Neural cell (in vitro differentiated cells): ENCODE data around the gene SIVA1. TPM values are rescaled to one million over a fixed set of nuclear protein-coding genes. Genes with fewer than 3 reads are reported as not detected.

ENCODE experiments used
- H2AFZ ChIP-seq: fragments of 200-600, 300-800 bp; sonication (generic), shearing (Covaris generic); 2 replicates; pipeline ENCODE4 v1.6.0; 2014; ENCODE audit warnings: low read depth, mild to moderate bottlenecking, antibody characterized with exemption, low read length, moderate library complexity
- H3F3A ChIP-seq: fragments of 200-600 bp; shearing (Covaris generic); 2 replicates; pipeline ENCODE4 v1.6.1; 2016; ENCODE audit warnings: mild to moderate bottlenecking, moderate library complexity, mixed read lengths, antibody characterized with exemption, low read length; ENCODE audit not compliant: insufficient read depth, poor library complexity, severe bottlenecking
- H3K27ac ChIP-seq: fragments of 200-600, 300-800 bp; sonication (generic), shearing (Covaris generic); 2 replicates; pipeline ENCODE4 v1.5.1; 2014; ENCODE audit warnings: mild to moderate bottlenecking, low read length, moderate library complexity
- H3K27me3 ChIP-seq: fragments of 300-800, 200-600 bp; sonication (generic), shearing (Covaris generic); 2 replicates; pipeline ENCODE4 v1.6.0; 2014; ENCODE audit warnings: mild to moderate bottlenecking, low read depth, low read length, moderate library complexity; ENCODE audit not compliant: insufficient read depth
- H3K36me3 ChIP-seq: fragments of 300-800, 200-600 bp; sonication (generic), shearing (Covaris generic); 2 replicates; pipeline ENCODE4 v1.5.1; 2014; ENCODE audit warnings: mild to moderate bottlenecking, antibody characterized with exemption, low read length, moderate library complexity; ENCODE audit not compliant: insufficient read depth
- H3K4me2 ChIP-seq: fragments of 300-800, 200-600 bp; sonication (generic), shearing (Covaris generic); 2 replicates; pipeline ENCODE4 v1.6.0; 2014; ENCODE audit warnings: mild to moderate bottlenecking, low read length
- H3K4me3 ChIP-seq: fragments of 300-800, 200-600 bp; sonication (generic), shearing (Covaris generic); 2 replicates; pipeline ENCODE4 v1.5.1; 2014; ENCODE audit warnings: mild to moderate bottlenecking, low read length, moderate library complexity
- H3K79me2 ChIP-seq: fragments of 200-600 bp; shearing (Covaris generic); replicated peaks from 2 replicates; pipeline ENCODE4 v1.6.0; 2014; ENCODE audit warnings: mild to moderate bottlenecking, low read length, moderate library complexity; ENCODE audit not compliant: insufficient read depth
- H3K9ac ChIP-seq: fragments of 300-800, 200-600 bp; sonication (generic), shearing (Covaris generic); 2 replicates; pipeline ENCODE4 v1.6.1; 2016; ENCODE audit warnings: mild to moderate bottlenecking, low read length, mixed read lengths
- H3K9me2 ChIP-seq: fragments of 200-600 bp; shearing (Covaris generic); 2 replicates; pipeline ENCODE4 v1.6.1; 2016; ENCODE audit warnings: mild to moderate bottlenecking, low read length, mixed read lengths; ENCODE audit not compliant: insufficient read depth
- H3K9me3 ChIP-seq: fragments of 200-600, 300-800 bp; sonication (generic), shearing (Covaris generic); 2 replicates; pipeline ENCODE4 v1.6.1; 2016; ENCODE audit warnings: mild to moderate bottlenecking, mixed run types, low read length, moderate library complexity, mixed read lengths
- H4K20me1 ChIP-seq: fragments of 200-600 bp; shearing (Covaris generic); 2 replicates; pipeline ENCODE4 v1.6.1; 2016; ENCODE audit warnings: mild to moderate bottlenecking, mixed run types; ENCODE audit not compliant: insufficient read depth
- CTCF ChIP-seq: fragments of 450-650 bp; IDR thresholded peaks from 2 replicates; pipeline ENCODE4 v1.5.1; 2014; ENCODE audit warnings: antibody characterized with exemption, mild to moderate bottlenecking, moderate library complexity; ENCODE audit not compliant: poor library complexity, severe bottlenecking
- EP300 ChIP-seq: fragments of 450-650 bp; conservative IDR thresholded peaks from 2 replicates; pipeline ENCODE4 v1.6.1; 2014; ENCODE audit warnings: antibody characterized with exemption, mild to moderate bottlenecking, moderate library complexity; ENCODE audit not compliant: poor library complexity, severe bottlenecking
- EZH2 ChIP-seq: fragments of 200-600, 300-800 bp; shearing (Covaris generic), sonication (generic); IDR thresholded peaks from 2 replicates; pipeline ENCODE4 v1.6.1; 2014; ENCODE audit warnings: antibody characterized with exemption, low read length, borderline replicate concordance, mild to moderate bottlenecking; ENCODE audit not compliant: insufficient read depth, poor library complexity, severe bottlenecking
- MXI1 ChIP-seq: fragments of 450-650 bp; conservative IDR thresholded peaks from 2 replicates; pipeline ENCODE4 v1.6.1; 2014; ENCODE audit warnings: antibody characterized with exemption, mild to moderate bottlenecking; ENCODE audit not compliant: poor library complexity, severe bottlenecking
- POLR2AphosphoS5 ChIP-seq: IDR thresholded peaks from 2 replicates; pipeline ENCODE4 v1.6.1; 2012
- RAD21 ChIP-seq: fragments of 450-650 bp; conservative IDR thresholded peaks from 2 replicates; pipeline ENCODE4 v1.6.1; 2014; ENCODE audit warnings: antibody characterized with exemption, mild to moderate bottlenecking, moderate library complexity
- SMC3 ChIP-seq: fragments of 450-650 bp; conservative IDR thresholded peaks from 2 replicates; pipeline ENCODE4 v1.6.1; 2014; ENCODE audit warnings: antibody characterized with exemption, mild to moderate bottlenecking, moderate library complexity; ENCODE audit not compliant: poor library complexity
- TAF1 ChIP-seq: IDR thresholded peaks from 2 replicates; pipeline ENCODE4 v1.6.1; 2012; ENCODE audit warnings: low read depth
- polyA plus RNA-seq: library from polyadenylated mRNA; depleted of rRNA; stranded (reverse); fragments of >200 nt; gene quantifications from 2 replicates; pipeline ENCODE4 v1.2.3, GENCODE V29; 2014
- TF ChIP-seq, protein P1 (sequence below): IDR thresholded peaks from 2 replicates; pipeline ENCODE4 v1.6.1; 2012; ENCODE audit warnings: borderline replicate concordance

SIVA1 gene
- polyA plus RNA-seq, 1 donor from 2014 or later: 180 TPM

GRCh38 chr14:104734991-104735779 is 17.8 kb upstream of the SIVA1 start:
- Histone ChIP-seq H4K20me1 (no peaks in the 10 kb centered on the region), H3K9me3 (no peaks in the 10 kb centered on the region), H3K9ac (no peak overlapping the region), H3K4me2 (no peak overlapping the region), H3K79me2 (no peaks in the 10 kb centered on the region), H3K4me3 (no peak overlapping the region), H3F3A (no peaks in the 10 kb centered on the region), H3K9me2 (no peaks in the 10 kb centered on the region), H2AFZ (no peak overlapping the region), H3K27ac (no peak overlapping the region), H3K27me3 (no peaks in the 10 kb centered on the region), H3K36me3 (no peaks in the 10 kb centered on the region)
- no peak for TF ChIP-seq POLR2AphosphoS5
- no peak for TF ChIP-seq RAD21
- no peak for TF ChIP-seq MXI1
- no peak for TF ChIP-seq TAF1
- no peak for TF ChIP-seq EZH2
- no peak for TF ChIP-seq SMC3
- no peak for TF ChIP-seq EP300

- no peak overlapping the region for H3K27ac ChIP-seq
- no peaks in the 10 kb centered on the region for H3K9me3 ChIP-seq
- H3K79me2 ChIP-seq: no peaks in the 10 kb centered on the region
- H3K4me3 ChIP-seq: no peak overlapping the region
- H3K27me3 ChIP-seq: no peaks in the 10 kb centered on the region
- H2AFZ ChIP-seq: no peak overlapping the region
- TF ChIP-seq RAD21 (no peak), EP300 (no peak), EZH2 (no peak), POLR2AphosphoS5 (no peak), CTCF (no peak), MXI1 (no peak), TAF1 (no peak), SMC3 (no peak)
- TF ChIP-seq, protein P1, sequence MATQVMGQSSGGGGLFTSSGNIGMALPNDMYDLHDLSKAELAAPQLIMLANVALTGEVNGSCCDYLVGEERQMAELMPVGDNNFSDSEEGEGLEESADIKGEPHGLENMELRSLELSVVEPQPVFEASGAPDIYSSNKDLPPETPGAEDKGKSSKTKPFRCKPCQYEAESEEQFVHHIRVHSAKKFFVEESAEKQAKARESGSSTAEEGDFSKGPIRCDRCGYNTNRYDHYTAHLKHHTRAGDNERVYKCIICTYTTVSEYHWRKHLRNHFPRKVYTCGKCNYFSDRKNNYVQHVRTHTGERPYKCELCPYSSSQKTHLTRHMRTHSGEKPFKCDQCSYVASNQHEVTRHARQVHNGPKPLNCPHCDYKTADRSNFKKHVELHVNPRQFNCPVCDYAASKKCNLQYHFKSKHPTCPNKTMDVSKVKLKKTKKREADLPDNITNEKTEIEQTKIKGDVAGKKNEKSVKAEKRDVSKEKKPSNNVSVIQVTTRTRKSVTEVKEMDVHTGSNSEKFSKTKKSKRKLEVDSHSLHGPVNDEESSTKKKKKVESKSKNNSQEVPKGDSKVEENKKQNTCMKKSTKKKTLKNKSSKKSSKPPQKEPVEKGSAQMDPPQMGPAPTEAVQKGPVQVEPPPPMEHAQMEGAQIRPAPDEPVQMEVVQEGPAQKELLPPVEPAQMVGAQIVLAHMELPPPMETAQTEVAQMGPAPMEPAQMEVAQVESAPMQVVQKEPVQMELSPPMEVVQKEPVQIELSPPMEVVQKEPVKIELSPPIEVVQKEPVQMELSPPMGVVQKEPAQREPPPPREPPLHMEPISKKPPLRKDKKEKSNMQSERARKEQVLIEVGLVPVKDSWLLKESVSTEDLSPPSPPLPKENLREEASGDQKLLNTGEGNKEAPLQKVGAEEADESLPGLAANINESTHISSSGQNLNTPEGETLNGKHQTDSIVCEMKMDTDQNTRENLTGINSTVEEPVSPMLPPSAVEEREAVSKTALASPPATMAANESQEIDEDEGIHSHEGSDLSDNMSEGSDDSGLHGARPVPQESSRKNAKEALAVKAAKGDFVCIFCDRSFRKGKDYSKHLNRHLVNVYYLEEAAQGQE: no peak
- no peak overlapping the region for H3K4me2 ChIP-seq
- no peaks in the 10 kb centered on the region for H4K20me1 ChIP-seq
- H3K9me2 ChIP-seq: no peaks in the 10 kb centered on the region
- no peaks in the 10 kb centered on the region for H3F3A ChIP-seq
- H3K36me3 ChIP-seq: no peaks in the 10 kb centered on the region
- H3K9ac ChIP-seq: no peak overlapping the region
These were observed 16.9 kb upstream of the SIVA1 start for GRCh38 chr14:104735830-104736642.
